Measurements from ENCODE around the gene CRYGN.
A peak's percentile ranks its signal among the peaks of the same experiment; 100 is the strongest.

Gene CRYGN

DNA sequence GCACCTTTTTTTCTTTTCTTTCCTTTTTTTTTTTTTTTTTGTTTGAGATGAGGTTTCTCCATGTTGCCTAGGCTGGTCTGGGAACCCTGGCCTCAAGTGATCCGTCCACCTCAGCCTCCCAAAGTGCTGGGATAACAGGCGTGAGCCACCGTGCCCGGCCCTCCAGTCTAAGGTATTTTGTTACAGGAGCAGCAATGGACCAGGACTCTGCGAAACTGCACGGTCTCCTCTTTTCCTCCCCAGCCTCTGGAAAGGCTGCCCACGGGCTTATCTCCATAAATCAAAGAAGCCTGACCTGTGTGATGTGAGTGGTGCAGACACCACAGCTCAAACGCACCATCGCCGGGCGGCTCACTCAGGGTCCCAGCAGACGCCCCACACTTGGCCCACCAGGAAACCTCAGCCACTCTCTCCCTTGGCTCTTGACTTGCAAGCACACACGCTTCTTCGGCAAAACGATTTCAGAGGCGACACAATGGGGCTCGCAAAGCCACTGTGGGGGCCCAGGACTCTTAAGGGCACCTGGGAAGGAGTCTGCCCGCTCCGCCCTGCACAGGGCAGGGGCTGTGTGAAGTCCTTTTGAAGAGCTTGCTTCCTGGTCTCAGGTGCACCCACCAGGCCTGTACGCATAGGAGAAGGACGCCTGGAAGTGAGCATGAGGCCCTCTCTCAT lies 50.7 kb downstream of the CRYGN start:
- DNase-seq, result no peak

DNA sequence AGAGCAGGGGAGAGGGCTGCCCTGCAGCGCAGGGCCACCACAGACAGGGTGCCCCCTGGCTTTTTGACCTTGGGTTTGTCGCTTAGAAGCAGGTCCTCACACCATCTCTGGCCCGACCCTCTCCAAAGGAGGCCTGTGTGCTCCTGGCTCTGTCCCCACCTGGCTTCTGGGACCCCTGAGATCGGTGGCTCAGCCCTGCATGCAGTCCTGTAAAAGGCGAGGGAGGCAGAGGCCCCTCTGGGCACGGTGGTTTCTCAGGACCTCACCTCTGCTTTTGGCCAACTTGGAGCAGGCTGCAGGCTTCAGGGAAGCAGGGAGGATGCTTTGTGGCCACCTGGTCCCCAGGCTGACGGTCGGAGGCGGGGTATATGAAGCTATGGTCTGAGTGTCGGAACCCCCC lies 51.5 kb downstream of the CRYGN start:
- no peak for DNase-seq

- no peak for DNase-seq
Measured at GRCh38 chr7:151388007-151388297, 52.0 kb downstream of the CRYGN start.

DNA sequence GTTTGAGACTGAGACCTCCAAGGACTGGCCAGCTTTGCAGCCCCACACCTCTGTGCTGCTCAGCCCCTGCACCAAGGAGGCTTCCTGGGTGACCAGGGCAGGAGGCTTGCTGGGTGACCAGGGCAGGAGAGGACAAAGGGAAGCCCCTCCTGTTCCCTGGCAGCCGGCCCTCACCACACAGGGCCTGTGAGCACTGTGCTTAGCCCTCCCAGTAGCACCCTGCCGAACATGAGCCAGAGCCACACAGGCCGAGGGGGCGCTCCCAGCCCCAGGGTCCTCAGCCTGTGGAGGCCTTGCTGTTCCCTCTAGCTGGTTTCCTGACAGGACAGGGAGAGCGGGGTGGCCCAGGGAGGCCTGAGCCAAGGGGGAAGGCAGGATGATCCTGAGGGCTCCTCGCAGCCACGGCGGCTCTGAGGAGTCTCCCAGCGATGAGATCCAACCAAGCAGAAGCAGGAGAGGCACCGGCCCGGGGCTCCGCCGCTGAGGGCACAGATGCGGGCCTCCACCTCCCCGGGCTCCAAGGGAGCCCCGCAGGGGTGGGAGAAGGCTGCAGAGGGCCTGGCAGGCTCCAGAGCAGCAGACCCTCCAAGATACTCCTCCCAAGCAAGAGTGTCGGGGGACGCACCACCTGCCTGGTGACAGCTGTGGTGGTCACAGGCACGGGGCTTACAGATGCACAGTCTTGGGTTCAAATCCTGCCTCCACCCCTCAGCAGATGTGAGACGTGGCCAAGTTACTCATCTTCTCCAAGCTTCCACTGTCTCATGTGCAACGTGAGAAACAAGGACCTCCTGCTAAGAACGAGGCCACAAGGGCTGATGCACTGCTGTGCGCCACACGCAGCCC lies 52.6 kb downstream of the CRYGN start:
- DNase-seq, result no peak

GRCh38 chr7:151386301-151387160 lies 53.4 kb downstream of the CRYGN start:
- no peak for DNase-seq

DNA sequence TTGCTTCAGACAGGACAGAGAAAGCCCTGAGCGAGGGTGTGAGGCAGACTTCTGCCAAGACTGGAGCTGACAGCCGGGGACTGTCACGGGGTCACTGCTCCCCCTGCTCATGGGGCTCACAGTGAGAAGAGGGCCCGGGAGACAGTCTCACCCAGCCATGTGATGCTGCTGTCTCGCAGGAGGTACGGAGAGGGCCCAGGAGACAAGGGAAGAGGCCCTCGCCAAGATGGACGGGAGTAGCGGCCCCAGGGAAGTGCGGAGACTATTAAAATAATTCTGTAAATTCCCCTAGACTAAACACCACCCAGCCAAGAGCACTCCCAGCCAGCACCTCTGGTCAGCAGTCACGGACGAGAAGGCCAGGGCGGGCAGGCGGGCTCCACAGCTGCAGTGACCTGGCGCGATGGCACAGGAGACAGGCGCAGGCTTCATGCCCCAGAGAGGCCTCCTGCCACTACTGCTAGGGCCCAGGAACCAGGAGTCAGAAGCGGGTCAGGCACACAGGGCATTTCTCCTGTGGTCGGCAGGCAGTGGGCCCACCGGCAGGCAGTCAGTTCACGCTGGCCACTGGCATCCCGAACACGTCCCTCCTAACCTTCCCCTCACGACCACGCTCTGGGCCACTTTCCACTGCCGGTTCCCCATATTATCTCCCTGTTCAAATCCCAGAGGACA lies 54.2 kb downstream of the CRYGN start:
- no peak for DNase-seq

- DNase-seq, result no peak
Measured at GRCh38 chr7:151384776-151385625, 54.9 kb downstream of the CRYGN start.

- no peak for DNase-seq
Measured at GRCh38 chr7:151384352-151384697, 55.6 kb downstream of the CRYGN start.

- DNase-seq, result no peak
Measured at GRCh38 chr7:151383638-151384351, 56.1 kb downstream of the CRYGN start.

DNA sequence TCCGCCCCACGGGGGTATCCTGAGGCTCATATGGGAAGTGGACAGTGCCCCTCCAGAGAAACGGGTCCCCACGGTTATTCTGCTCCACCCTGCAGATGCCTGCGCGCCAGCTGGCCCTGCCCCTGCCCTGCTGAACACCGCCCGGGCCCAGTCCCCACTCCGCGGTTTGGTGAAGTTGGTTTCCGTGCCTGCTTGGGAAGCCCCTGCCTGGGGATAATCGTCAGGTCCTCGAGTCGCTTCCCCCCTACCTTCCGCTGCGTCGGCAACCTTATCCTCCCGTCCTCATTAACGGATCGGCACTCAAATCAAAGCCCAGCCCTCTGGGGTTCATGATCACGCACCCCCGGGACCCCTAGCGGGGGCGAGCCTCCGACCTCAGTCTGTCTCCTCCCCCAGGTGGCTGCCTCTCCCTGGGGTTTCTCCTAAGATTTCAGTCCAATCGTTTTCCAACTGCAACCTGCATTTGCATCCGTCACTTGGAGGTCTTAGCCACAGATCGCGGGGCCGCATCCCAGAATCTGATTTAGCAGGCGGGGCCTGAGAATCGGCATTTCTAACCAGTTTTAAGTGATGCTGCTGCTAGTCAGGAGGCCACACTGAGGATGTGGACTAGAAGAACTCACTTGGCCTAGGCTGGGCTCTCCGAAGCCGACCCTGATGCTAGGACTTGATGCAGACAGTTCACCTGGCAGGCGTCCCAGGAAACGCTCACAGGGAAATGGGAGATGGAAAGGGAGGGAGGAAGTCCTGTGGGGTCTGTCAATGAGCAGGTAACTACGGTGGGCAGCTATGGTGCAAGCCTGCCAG lies 57.7 kb downstream of the CRYGN start:
- no peak for DNase-seq

- peak; percentile 30 to 43 for DNase-seq
Measured at GRCh38 chr7:151381348-151382078, 58.4 kb downstream of the CRYGN start.

GRCh38 chr7:151381098-151381347 lies 58.9 kb downstream of the CRYGN start:
- no peak for DNase-seq

DNA sequence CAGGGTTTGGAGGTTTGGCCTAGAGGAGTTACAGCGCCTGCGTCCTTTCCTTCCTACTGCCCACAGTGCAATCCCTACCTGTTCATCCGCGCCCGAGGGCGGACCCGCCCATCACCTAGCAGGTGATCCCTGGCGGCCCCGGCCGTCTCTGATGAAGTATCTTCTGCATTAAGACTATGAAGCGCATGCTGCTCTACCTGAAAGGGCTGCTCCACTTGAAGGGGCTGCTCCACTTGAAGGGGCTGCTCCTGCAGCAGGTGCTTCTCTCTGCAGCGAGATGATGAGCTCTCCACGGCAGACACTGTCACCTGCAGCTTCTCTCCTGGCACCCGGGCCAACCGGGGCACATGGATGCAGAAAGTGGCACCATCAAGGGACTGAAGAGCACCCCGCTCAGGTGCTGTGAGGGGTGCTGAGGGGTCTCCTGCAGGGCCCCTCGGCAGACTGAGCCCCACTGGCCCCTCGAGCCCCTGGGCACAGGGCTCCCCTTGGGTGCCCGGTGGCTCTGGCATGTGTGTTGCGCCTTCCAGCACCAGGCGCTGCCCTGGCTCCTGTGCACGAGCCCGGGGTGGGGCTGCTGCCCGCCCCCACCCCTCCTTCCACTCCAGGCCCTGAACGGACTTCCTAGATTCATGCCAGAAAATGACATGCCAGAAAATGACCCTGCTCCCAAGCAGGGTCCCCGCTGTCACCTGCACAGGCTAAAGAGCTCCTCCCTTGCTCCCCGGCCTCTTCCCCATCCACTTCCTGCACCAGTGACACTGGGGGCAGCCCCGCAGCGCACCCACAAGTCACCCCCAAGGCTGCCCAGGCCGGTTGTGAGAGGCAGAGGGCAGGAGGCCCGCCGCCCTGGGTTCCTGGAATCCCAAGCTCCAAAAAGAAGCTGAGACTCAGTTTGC lies 59.5 kb downstream of the CRYGN start:
- DNase-seq, result no peak

GRCh38 chr7:151379534-151380198 lies 60.3 kb downstream of the CRYGN start:
- DNase-seq, result no peak

DNA sequence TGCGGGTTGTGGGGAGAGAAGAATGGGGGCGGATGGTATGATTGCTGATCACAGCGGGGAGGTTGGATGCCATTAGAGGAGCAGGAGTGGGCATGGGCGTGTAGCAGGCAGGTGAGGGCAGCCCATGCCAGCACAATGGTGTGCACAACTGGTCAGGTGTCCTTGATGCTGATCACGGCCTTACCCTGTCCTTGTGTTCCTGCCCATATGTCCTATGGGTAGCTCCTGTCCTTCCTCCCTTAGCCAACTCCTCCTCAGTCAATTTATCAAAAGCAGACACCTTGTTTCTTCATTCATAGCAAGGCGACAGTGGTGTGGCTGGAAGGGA lies 60.8 kb downstream of the CRYGN start:
- no peak for DNase-seq

Data from stimulated activated CD4-positive, alpha-beta T cell treated with anti-CD3 and anti-CD28 coated beads, Interleukin-4, amount 100 ng/mL, for 4 hours (primary cell).